ENCODE data around the gene HAUS7. TPM values are rescaled to one million over a fixed set of nuclear protein-coding genes. Genes with fewer than 3 reads are reported as not detected.

The HAUS7 gene
- total RNA-seq, 1 donor from 2014 or later: 13.1 TPM

DNA sequence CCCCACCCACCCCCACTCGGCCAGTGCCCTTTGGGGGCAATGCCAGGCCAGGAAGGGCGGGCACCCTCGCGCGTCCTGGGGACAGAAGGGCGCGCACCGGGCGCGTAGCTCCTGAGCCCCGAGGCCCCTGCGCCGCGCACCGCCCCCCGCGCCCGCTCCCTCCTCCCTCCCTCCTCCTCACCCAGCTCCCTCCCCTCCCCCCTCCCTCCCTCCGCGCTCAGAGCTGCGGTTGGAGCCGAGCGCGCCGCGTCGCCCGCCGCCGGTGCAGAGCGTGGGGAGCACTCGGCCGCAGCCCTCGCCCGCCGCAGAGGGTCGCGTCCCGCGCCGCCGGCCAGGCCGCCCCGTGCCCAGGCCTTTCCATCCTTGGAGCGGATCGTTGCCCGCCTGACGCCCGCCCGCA lies 47.0 kb upstream of the HAUS7 start, which contains the start of gene ATP2B3:
ATP2B3 (plus strand) TSS at position 220 of the 400 bp plus-strand sequence. CDS start 18,606 bp downstream, outside the sequence.
- peak within 1 kb of the TSS; percentile 69 for H3K4me3 Mint-ChIP-seq
- H2AFZ ChIP-seq (replicated peaks): no peak within 1 kb of the TSS
- H3K4me3 ChIP-seq: peak within 1 kb of the TSS; percentile 40
- H3K27me3 ChIP-seq: peaks cover 69% of the 10 kb centered on the region
- H3K36me3 ChIP-seq: no peaks in the 10 kb centered on the region
- H3K36me3 Mint-ChIP-seq: no peaks in the 10 kb centered on the region
- TF ChIP-seq, protein P1, sequence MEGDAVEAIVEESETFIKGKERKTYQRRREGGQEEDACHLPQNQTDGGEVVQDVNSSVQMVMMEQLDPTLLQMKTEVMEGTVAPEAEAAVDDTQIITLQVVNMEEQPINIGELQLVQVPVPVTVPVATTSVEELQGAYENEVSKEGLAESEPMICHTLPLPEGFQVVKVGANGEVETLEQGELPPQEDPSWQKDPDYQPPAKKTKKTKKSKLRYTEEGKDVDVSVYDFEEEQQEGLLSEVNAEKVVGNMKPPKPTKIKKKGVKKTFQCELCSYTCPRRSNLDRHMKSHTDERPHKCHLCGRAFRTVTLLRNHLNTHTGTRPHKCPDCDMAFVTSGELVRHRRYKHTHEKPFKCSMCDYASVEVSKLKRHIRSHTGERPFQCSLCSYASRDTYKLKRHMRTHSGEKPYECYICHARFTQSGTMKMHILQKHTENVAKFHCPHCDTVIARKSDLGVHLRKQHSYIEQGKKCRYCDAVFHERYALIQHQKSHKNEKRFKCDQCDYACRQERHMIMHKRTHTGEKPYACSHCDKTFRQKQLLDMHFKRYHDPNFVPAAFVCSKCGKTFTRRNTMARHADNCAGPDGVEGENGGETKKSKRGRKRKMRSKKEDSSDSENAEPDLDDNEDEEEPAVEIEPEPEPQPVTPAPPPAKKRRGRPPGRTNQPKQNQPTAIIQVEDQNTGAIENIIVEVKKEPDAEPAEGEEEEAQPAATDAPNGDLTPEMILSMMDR (IDR thresholded peaks at IDR 0.05): no peak
- TF ChIP-seq EZH2 (IDR thresholded peaks at IDR 0.05) (no peak), EZH2phosphoT487 (IDR thresholded peaks at IDR 0.05) (no peak)
- peak within 1 kb of the TSS; percentile 54 for H3K4me2 ChIP-seq
- H3K9me3 ChIP-seq (ENCODE audit: low read depth): no peaks in the 10 kb centered on the region
- no peaks in the 10 kb centered on the region for H3F3A ChIP-seq (ENCODE audit: low read depth)
- H3K4me1 Mint-ChIP-seq: peaks cover 7% of the 10 kb centered on the region
- no peak within 1 kb of the TSS for H3K9ac ChIP-seq
- no peaks in the 10 kb centered on the region for H3K79me2 ChIP-seq (ENCODE audit: low read depth)
- peaks cover 23% of the 10 kb centered on the region for H3K27me3 Mint-ChIP-seq (ENCODE audit: insufficient read depth, low read depth)
- H3K4me1 ChIP-seq: no peaks in the 10 kb centered on the region
- no peaks in the 10 kb centered on the region for H4K20me1 ChIP-seq (ENCODE audit: low read depth)
- DNase-seq (ENCODE audit: low spot score): peak; percentile 51
- H3K27ac Mint-ChIP-seq: no peak within 1 kb of the TSS
- peaks cover 11% of the 10 kb centered on the region for H3K9me3 Mint-ChIP-seq
- no peak within 1 kb of the TSS for H3K27ac ChIP-seq

DNA sequence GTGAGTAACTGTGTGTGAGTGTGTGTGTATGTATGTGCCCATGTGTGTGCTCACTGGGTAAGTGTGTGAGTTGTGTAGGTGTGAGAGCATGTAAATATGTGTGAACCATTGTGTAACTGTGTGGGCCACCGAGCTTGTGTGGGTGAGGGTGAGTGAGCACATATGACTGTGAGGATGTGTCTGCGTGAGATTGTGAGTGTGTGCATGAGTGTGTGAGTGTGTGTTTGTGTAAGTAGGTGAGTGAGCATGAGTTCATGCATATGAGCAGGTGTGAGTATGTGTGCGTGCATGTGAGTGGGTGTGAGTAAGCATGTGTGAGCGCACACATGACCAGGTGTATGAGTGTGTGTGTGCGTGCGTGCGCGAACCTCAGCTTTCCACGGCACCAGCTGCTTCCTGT lies 45.7 kb upstream of the HAUS7 start:
- TF ChIP-seq EZH2phosphoT487 (IDR thresholded peaks at IDR 0.05) (no peak), EZH2 (IDR thresholded peaks at IDR 0.05) (no peak)
- TF ChIP-seq, protein P1 (IDR thresholded peaks at IDR 0.05): no peak
- no peak overlapping the region for H3K4me2 ChIP-seq
- peaks cover 59% of the 10 kb centered on the region for H3K27me3 ChIP-seq
- DNase-seq (ENCODE audit: low spot score): no peak
- Mint-ChIP-seq H3K4me1 (peaks cover 7% of the 10 kb centered on the region), H3K27me3 (ENCODE audit: insufficient read depth, low read depth) (peaks cover 21% of the 10 kb centered on the region), H3K36me3 (no peaks in the 10 kb centered on the region), H3K9me3 (peaks cover 15% of the 10 kb centered on the region), H3K4me3 (peak overlapping the region; percentile 16), H3K27ac (peak overlapping the region; percentile 1)
- H3K9me3 ChIP-seq (ENCODE audit: low read depth): no peaks in the 10 kb centered on the region
- H3K27ac ChIP-seq: no peak overlapping the region
- H3K9ac ChIP-seq: no peak overlapping the region
- no peaks in the 10 kb centered on the region for H3F3A ChIP-seq (ENCODE audit: low read depth)
- H3K36me3 ChIP-seq: no peaks in the 10 kb centered on the region
- no peaks in the 10 kb centered on the region for H4K20me1 ChIP-seq (ENCODE audit: low read depth)
- H3K79me2 ChIP-seq (ENCODE audit: low read depth): no peaks in the 10 kb centered on the region
- H3K4me1 ChIP-seq: no peaks in the 10 kb centered on the region
- no peak overlapping the region for H2AFZ ChIP-seq (replicated peaks)
- no peak overlapping the region for H3K4me3 ChIP-seq

DNA sequence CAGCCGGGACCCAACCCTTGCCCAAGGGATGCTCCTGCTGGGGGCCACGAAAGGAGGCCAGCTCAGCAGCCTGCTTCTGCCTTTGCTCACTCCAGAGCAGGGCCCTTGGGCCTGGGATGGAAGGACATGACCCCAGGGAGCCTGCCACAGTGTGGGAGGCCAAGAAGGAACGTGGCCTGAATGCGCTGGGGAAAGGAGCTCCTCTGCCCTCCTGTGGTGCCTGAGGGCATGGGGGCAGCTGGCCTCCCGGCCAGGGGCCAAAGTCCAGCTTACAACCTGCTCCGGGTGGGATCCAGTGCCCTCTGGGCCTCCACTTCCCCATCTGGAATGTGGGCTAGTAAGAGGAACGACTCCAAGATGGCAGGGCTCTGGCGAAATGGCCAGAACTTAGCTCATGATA lies 45.1 kb upstream of the HAUS7 start:
- Mint-ChIP-seq H3K36me3 (no peaks in the 10 kb centered on the region), H3K27ac (no peak overlapping the region), H3K27me3 (ENCODE audit: insufficient read depth, low read depth) (peaks cover 19% of the 10 kb centered on the region), H3K4me1 (peaks cover 7% of the 10 kb centered on the region), H3K9me3 (peaks cover 17% of the 10 kb centered on the region), H3K4me3 (no peak overlapping the region)
- TF ChIP-seq EZH2 (IDR thresholded peaks at IDR 0.05) (no peak), EZH2phosphoT487 (IDR thresholded peaks at IDR 0.05) (no peak)
- TF ChIP-seq, protein P1 (IDR thresholded peaks at IDR 0.05): no peak
- Histone ChIP-seq H3K27ac (no peak overlapping the region), H3K4me2 (no peak overlapping the region), H3F3A (ENCODE audit: low read depth) (no peaks in the 10 kb centered on the region), H3K4me3 (no peak overlapping the region), H3K27me3 (peaks cover 53% of the 10 kb centered on the region), H4K20me1 (ENCODE audit: low read depth) (no peaks in the 10 kb centered on the region), H2AFZ (replicated peaks) (no peak overlapping the region), H3K4me1 (no peaks in the 10 kb centered on the region), H3K9me3 (ENCODE audit: low read depth) (no peaks in the 10 kb centered on the region), H3K9ac (no peak overlapping the region), H3K36me3 (no peaks in the 10 kb centered on the region), H3K79me2 (ENCODE audit: low read depth) (no peaks in the 10 kb centered on the region)
- no peak for DNase-seq (ENCODE audit: low spot score)
